Skeletal muscle cell (primary cell): ENCODE measurements around the gene ZMYND15.
A peak's percentile ranks its signal among the peaks of the same experiment; 100 is the strongest.

ENCODE experiments used
- DNase-seq: peaks from one replicate; pipeline ENCODE4 v3.0.0-alpha.2; 2010; ENCODE audit warnings: low read depth
- H3K4me3 ChIP-seq: 2 replicates; pipeline ENCODE4 v1.5.1; 2011; ENCODE audit warnings: low read depth, mild to moderate bottlenecking, control low read depth, low read length, moderate library complexity

Gene ZMYND15

DNA sequence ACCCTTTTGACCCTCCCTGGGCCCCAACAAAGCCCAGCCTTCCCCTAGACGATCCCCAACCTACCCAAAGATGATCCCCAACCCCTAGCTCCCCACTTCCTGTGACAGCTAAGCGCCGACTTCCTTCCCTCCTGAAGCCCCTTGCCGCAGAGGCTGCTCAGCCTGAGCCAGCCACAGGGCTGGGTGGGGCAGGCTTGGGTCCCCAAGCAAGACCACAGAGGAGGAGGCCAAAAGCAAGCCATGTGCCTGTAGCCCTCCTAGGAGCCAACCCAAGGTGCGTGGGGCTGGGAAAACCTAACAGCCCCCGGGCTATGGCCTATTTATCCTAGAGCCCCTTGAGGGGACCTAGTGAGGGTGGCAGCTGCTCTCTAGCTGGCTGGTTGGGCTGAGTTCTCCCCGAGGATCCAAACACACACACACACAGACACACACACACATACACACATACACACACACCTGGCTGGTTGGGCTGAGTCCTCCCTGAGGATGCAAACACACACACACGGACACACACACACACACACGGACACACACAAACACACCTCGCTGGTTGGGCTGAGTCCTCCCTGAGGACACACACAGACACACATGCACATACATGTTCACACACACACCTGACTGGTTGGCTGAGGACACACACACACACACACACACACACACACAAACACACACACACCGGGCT is 24.4 kb upstream of the ZMYND15 start:
- H3K4me3 ChIP-seq = no peak overlapping the region
- DNase-seq = no peak

DNA sequence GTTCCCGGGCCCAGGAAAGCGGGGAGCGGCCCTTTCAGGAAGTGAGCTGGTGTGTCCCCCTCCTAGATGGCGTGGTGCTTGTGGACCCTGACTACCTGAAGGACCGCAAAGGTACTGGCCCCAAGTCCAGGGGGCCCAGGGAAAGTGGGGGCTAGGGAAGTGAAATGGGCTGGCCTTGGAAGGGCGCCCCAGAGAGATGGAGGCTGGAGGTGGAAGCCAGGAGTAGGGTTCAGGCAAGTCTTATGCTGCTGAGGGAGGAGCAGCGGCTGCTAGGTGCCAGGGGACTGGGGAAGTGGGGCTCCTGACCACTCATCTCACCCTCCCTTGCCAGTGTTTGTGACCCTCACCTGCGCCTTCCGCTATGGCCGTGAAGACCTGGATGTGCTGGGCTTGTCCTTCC is 23.6 kb upstream of the ZMYND15 start:
- H3K4me3 ChIP-seq = no peak overlapping the region
- DNase-seq = no peak

DNA sequence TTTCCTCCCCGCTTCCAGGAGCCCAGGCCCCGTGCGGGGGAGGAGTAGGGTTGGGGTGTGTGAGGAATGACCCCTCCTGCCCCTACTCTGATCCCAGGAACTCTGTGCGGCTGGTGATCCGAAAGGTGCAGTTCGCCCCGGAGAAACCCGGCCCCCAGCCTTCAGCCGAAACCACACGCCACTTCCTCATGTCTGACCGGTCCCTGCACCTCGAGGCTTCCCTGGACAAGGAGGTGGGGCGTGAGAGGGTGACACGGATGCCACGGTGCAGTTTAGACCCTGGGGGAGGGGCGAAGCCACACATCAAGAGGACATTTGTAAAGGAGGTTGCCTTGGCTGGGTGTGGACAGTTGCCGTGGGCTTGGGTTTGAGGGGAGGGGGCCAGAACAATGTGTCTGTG is 21.8 kb upstream of the ZMYND15 start:
- no peak overlapping the region for H3K4me3 ChIP-seq
- no peak for DNase-seq

DNA sequence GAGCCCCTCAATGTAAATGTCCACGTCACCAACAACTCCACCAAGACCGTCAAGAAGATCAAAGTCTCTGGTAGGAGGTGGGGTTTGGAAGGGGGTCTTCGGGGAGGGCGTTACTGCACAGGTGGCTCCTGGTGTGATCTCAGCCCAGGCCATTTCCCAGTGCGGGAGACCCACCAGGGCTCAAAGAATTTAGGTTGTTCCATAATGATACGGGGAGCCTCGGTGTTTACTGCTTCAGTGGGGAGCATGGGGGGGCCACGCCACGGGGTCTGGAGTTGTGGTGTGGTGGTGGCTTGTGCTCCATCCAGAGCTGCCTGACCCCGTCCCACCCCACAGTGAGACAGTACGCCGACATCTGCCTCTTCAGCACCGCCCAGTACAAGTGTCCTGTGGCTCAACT is 21.4 kb upstream of the ZMYND15 start:
- H3K4me3 ChIP-seq = no peak overlapping the region
- no peak for DNase-seq

DNA sequence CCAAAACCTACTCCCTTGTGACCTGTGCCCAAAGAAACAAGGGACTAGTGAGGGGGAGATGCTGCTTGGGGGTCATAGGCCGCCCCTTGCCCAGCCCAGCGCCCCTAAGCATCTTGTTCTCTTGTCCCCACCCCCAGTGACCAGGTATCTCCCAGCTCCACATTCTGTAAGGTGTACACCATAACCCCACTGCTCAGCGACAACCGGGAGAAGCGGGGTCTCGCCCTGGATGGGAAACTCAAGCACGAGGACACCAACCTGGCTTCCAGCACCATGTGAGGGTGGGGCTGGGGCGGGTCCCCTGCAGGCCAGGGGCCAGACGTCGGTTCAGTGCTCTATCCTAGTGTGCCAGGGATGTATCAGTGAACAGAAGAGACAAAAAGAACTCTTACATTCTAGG is 20.5 kb upstream of the ZMYND15 start:
- no peak for DNase-seq
- no peak overlapping the region for H3K4me3 ChIP-seq

DNA sequence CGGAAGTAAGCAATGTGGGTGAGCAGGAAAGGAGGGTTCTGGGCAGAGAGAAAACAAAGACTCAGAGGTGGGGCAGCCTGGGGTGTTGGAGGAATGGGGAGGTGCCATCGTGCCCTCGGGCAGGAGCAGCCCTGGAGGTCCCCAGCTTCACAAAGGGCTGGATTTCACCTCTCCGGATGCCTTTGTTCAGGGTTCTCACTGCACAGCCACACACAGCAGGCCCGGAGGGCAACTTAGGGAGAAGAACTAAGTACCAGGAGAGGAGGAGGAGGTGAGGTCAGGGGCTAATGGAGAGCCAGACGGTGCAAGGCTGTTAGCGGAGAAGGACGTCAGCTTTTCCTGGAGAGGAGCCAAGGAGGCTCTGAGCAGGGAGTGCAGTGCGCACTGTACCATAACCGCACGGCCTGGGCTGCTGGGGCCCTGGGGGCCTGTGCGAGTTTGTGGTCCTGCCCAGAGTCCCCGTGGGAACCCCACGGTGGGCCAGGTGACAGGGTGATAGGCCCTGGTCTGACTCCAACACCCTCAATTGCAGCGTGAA is 19.9 kb upstream of the ZMYND15 start:
- no peak overlapping the region for H3K4me3 ChIP-seq
- DNase-seq = no peak

DNA sequence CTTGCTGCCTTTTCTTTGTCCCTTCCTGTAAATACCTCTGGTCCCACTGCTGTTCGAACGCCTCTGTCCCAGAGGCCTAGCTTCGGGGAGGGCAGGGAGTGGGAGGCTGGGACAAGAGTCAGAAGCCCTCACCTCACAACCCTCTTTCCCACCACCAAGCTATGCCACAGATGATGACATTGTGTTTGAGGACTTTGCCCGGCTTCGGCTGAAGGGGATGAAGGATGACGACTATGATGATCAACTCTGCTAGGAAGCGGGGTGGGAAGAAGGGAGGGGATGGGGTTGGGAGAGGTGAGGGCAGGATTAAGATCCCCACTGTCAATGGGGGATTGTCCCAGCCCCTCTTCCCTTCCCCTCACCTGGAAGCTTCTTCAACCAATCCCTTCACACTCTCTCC is 18.8 kb upstream of the ZMYND15 start:
- DNase-seq = no peak
- no peak overlapping the region for H3K4me3 ChIP-seq

DNA sequence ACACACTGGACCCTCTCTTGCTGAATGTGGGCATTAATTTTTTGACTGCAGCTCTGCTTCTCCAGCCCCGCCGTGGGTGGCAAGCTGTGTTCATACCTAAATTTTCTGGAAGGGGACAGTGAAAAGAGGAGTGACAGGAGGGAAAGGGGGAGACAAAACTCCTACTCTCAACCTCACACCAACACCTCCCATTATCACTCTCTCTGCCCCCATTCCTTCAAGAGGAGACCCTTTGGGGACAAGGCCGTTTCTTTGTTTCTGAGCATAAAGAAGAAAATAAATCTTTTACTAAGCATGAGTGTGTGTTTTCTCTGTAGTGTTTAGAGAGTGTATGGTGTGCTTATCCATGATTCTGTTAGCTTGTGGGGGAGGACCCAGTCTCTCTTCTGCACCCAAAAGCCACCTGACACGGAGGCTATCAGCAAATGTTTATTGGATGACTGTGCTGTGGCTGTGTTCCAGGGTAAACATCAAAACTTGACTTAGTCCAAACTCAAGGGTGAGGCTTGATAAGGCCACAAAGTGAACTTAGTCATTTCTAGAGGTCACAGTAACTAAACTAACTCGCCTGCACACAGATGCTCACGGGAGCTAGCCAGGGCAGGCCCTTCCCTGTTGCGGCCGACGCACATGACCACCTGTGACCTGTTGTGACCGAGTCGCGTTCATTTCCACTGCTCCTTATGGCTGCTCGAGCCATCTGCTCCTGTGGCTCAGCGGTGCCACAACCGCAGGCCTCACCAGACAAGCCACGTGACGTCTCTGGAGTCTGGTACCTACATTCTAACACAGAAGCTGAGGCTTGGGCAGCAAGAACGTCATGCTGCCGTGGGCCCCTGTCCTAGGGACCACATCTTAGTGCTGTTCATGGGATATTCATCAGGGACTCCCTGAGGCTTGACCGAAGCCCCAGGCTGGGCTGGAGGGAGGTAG is 18.2 kb upstream of the ZMYND15 start:
- no peak overlapping the region for H3K4me3 ChIP-seq
- no peak for DNase-seq

DNA sequence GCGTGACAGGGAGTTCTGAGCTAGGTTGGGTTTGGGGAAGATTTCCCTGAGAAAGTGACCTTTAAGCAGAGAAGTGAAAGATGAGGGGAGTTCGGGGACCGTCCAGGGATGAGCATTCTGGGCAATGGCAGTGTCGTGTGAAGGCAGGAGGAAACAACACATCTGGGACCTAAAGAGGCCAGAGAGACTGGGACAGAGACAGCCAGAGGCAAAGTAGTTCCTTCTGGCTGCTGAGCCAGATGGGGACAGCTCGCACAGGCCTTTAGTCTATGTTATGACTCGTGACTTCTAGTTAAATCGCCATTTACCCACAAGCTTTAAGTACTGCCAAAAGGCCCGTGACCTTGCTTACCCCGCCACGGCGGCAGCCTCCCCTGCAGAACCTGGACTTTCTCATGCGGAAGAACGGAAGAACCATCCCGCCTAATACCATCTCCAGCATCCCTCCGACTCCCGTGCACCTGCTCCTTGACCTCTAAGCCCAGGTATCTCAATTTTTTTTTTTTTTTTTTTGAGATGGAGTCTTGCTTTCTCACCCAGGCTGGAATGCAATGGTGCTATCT is 16.9 kb upstream of the ZMYND15 start:
- DNase-seq = no peak
- no peak overlapping the region for H3K4me3 ChIP-seq

DNA sequence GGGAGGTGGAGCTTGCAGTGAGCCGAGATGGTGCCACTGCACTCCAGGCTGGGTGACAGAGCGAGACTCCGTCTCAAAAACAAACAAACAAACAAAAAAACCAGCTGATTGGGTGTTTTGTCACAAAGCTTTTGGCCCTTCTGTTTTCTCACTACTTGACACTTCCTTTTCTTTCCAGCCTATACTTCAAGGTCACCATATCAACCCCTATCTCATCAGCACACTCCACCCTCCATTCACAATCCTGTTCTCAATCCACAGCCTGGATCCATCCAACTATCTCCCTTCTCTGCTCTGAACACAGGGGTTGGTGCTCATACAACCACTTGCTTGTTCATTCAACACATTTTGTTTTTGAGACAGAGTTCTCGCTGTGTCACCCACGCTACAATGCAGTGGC is 15.0 kb upstream of the ZMYND15 start:
- DNase-seq = no peak

DNA sequence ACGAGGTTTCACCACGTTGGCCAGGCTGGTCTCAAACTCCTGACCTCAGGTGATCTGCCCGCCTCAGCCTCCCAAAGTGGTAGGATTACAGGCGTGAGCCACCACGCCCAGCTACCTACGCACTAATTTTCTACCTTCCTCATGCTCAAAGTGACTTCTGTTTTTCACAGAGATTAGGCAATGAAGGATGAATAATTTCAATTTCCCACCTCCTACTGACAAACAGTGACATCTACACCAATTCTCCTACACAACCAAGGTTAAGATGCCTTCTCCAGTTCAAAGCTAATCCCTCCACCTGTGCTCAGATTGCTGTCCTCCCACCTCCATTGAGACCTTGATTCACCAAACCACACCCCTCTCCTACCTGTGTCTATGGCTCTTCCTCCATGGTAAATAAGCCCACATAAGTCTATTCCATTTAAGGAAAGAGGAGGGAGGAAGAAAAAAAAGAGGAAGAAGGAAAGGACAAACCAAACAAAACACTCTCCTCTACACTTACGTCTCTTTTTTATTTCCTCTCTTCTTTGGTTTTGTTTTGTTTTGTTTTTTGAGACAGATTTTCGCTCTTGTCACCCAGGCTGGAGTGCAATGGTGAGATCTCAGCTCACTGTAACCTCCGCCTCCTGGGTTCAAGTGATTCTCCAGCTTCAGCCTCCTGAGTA is 13.9 kb upstream of the ZMYND15 start:
- no peak overlapping the region for H3K4me3 ChIP-seq
- DNase-seq = no peak

More for the DNA sequence above, 15.0 kb upstream of the ZMYND15 start:
- H3K4me3 ChIP-seq = no peak overlapping the region

DNA sequence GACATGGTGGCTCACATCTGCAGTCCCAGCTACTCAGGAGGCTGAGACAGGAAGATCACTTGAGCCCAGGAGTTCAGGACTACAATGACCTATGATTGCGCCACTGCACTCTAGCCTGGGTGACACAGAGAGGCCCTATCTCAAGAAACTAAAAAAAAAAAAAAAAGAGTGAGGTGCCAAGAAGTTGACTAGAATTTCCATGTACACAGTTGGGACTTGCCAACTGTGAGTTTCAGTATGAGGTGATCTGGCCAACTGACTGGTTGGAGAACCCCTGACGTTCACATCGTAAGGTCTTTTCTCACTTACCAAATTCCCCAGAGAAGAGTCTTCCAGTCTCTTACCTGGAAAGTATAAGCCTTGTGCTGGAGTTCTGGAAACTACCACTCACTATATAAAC is 11.5 kb upstream of the ZMYND15 start:
- no peak for DNase-seq
- H3K4me3 ChIP-seq = no peak overlapping the region

DNA sequence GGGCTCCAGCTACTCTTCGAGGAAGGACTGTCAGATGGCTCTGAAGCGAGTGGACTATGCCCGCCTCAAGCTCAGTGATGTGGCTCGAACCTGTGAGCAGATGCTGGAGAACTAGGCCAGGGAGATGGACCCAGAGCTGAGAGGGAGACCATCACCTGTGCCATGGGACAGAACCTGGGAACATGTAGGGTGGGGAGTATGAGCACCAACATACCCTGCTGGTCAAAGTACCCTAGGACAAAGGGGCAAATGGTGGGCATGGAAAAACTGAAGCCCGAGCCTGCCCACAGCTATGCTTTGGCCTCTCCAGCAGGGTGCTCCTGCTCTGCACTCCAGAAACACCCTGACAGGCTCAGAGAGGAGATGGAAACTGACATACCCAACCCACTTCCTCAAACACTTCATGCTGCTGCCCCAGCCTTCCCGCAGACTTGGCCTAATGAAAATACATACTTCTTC is 6.5 kb upstream of the ZMYND15 start:
- DNase-seq = no peak
- no peak overlapping the region for H3K4me3 ChIP-seq

DNA sequence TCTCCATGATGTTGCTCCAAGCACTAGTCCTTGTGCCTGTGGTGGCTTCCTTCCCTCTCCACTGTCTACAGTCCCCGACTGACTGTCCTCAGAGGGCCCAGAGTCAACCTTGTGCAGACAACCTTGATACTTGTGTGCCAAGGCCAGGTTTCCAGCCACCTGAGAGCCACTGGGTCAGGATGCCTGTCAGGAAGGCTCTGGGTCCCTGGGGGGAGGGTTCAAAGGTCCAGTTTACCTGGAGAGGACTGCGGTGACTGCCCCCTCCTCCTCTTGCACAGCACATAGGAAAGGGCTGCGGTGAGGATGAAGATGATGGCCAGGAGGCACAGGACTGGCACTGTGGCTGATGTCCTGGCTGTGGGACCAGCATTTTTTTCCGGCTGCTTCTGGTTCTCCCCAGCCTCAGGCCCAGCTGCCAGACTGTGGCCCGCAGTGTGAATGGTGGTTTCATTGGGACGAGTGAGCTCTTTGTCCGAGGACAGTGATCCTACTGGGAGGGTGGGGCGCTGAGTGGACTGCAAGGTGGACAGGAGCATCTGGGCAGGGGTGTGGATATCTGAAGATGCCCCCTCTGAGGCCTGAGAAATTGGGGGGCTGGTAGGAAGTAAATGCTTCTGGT is 4.7 kb upstream of the ZMYND15 start:
- no peak for DNase-seq
- H3K4me3 ChIP-seq = no peak overlapping the region

DNA sequence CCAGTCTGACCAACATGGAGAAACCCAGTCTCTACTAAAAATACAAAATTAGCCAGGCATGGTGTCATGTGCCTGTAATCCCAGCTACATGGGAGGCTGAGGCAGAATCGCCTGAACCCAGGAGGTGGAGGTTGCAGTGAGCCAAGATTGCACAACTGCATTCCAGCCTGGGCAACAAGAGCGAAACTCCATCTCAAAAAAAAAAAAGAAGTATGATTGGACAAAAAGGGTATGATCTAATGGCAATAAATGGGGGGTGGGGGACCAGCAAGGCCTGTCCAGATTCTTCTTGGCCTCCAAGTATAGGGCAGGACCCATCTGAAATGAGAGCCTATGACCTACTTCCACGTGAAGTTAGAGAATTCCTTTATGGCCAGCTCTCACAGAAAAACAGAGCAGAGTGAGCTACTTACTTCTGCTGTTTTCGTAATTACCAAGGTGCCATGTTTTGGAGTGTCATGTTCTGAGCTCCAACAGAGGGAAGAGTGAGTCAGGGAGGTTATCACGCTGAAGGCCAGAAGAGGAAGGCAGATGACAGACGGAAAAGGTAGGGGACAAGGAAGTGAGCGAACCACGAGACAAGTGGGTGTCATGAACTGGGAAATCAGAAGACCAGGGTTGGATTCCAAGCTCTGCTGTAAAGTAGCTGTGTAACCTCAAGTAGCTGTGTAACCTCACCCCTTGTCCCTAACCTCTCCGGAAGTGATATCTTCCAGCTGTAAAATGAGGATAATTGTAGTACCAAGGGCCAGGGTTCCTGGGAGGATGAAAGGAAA is 3.6 kb upstream of the ZMYND15 start:
- no peak overlapping the region for H3K4me3 ChIP-seq
- DNase-seq = no peak

DNA sequence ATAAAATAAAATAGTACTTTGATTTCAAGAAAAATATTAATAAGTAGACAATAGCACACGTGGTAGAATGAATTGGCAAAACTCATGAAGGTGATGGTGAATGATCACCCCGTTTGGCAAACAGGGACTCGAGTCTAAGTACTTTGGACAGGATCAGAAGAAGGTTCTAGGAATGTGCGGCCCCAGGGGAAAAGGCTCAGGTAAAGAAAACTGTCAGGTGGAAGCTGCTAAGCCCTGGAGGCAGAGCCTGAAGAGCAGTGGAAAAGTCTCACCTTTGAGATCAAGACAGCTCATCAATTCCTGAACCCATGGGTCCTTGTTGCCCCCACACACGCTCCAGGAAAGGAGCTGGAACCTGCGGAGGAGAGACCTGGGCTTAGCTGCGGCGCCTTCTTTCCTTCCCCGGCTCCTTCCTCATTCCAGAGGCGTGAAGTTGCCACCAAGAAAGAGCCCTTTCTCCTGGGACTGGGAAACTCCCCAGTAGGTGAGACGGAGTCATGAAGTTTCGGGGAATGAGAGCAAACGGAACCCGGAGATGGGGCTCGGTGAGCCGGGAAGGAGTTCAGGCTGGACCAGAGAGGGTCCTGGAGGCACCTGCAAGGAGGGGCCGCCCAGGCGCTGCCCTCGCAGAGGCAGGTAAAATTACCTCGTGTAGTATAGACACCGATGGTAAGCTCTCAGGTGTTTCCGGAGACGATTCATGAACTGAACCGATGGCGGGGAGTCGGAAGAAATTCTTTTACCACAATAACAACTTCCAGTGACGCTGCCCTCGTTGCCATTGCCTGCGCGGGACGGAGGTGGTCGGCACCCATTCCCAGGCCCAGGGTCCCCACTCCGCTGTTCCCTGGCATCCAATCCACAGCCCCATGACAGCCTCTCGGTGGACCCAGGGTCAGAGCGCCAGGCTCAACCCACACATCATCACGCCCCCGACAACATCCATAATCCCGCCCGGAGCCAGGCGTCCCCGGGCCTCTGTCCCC is 1.2 kb upstream of the ZMYND15 start:
- H3K4me3 ChIP-seq = peak overlapping the region; percentile 69
- DNase-seq = no peak

DNA sequence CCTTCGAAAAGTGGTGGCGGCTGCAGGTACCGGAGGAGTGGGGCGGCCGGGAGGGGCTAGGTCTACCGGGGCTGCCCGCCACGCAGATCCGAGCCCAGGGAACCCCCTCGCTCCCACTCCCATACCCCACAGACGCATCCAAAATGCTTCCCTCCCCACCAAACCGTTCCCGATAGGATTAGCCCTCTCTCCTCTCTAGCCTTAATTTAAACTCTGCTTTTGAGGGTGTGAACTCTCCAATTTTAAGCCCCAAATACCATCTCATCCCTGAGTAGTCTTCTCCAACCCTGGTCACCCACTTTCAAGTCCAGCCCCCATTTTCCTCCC is 355 bp downstream of the ZMYND15 start:
- DNase-seq = no peak
- peak overlapping the region; percentile 69 for H3K4me3 ChIP-seq

DNA sequence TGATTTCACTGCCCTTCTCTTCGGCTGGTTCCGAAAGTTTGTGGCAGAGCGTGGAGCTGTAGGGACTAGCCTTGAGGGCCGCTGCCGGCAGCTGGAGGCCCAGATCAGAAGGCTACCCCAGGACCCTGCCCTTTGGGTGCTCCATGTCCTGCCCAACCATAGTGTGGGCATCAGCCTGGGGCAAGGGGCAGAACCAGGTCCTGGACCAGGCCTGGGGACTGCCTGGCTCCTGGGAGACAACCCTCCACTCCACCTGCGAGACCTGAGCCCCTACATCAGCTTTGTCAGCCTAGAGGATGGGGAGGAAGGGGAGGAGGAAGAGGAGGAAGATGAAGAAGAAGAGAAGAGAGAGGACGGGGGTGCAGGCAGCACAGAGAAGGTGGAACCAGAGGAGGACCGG is 951 bp downstream of the ZMYND15 start:
- H3K4me3 ChIP-seq = no peak overlapping the region
- no peak for DNase-seq
